ENCODE results near the gene PRIMA1.
"Not testable (repeated sequence)": the region's sequence is repeated elsewhere in the genome, so short reads cannot be mapped to it uniquely, and the experiment has no call there.

The PRIMA1 gene

DNA sequence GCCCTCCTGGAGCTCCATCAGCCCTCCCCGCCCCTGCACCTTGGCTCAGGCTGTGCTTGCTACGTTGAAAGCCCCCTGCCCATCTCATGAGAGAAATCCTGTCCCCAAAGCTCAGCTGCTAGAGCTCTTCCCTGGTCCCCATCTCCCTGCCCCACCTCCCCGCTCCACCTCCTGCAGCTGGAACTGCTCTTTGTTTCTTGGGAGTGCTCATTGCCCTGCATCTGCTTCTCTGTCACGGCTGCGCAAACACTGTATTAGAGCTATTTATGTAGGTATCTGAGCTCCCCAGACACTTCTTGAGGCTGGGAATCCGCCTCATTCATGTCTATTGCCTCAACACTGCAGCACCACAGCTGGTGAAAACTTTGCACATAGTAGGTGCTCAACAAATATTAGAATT, 32.8 kb upstream of the PRIMA1 start:
- no peaks in the 10 kb centered on the region for H3K27me3 ChIP-seq
- no peaks in the 10 kb centered on the region for H3K36me3 ChIP-seq
- no peak overlapping the region for H3K9ac ChIP-seq
- H3K4me2 ChIP-seq, result no peak overlapping the region
- TF ChIP-seq Cebpa-rat (IDR thresholded peaks at IDR 0.05), result no peak
- H3K27ac ChIP-seq, result no peak overlapping the region
- H3K4me3 ChIP-seq, result no peak overlapping the region
- peaks cover 4% of the 10 kb centered on the region; the same call in 1 of the 2 replicates for H3K9me3 ChIP-seq
- H3K4me1 ChIP-seq, result peaks cover 10% of the 10 kb centered on the region; the same call in 1 of the 2 replicates
- no peaks in the 10 kb centered on the region for H4K20me1 ChIP-seq

DNA sequence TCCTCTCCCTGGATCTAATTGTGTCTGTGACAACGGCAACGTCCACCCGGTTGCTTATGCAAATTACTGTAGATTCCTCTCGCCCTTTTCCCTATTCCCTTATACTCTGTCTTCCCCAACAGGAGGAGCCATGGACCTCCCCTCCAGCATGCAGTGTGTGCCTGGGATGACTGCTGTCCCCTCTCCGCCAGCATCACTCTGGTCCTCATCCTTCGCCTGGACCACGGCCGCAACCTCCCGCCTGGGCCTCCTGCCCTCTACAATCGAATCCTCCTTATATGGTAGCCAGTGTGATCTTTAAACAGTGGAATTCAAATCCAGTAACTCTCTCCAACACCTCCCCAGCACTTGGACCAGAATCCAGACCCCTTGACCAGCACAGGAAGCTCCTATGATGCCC, 30.6 kb upstream of the PRIMA1 start:
- Histone ChIP-seq H3K4me1 (no peaks in the 10 kb centered on the region), H3K4me2 (no peak overlapping the region), H3K9me3 (peaks cover 25% of the 10 kb centered on the region), H3K36me3 (no peaks in the 10 kb centered on the region), H3K27ac (no peak overlapping the region), H4K20me1 (no peaks in the 10 kb centered on the region), H3K4me3 (no peak overlapping the region), H3K9ac (no peak overlapping the region), H3K27me3 (no peaks in the 10 kb centered on the region)
- TF ChIP-seq Cebpa-rat (IDR thresholded peaks at IDR 0.05), result no peak

DNA sequence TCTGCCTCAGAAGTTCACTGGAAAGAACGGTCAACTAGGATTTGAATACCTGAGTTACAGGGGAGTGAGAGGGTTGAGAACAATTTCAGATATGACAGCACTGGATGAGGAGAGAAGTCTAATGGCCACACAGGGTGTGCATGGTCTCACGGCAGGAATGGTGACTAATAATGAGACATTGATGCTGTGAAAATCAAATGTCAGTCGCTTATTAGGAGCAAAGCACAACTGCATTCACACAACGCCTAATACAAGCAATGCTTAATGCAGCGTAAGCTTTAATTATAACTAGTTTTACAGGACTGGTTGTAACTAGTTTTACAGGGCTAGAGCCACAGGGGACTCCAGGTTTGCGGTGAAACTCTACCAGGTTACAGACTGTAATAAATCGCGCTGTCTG, 23.4 kb upstream of the PRIMA1 start:
- H3K27me3 ChIP-seq, result no peaks in the 10 kb centered on the region
- no peak overlapping the region for H3K4me2 ChIP-seq
- no peaks in the 10 kb centered on the region for H4K20me1 ChIP-seq
- no peak for TF ChIP-seq Cebpa-rat (IDR thresholded peaks at IDR 0.05)
- H3K4me1 ChIP-seq, result 0 out of 2 replicates have a peak, but pooled peaks cover 5% of the 10 kb centered on the region
- no peak overlapping the region for H3K9ac ChIP-seq
- no peak overlapping the region for H3K4me3 ChIP-seq
- H3K9me3 ChIP-seq, result peaks cover 70% of the 10 kb centered on the region
- H3K27ac ChIP-seq, result no peak overlapping the region
- H3K36me3 ChIP-seq, result no peaks in the 10 kb centered on the region

- no peak overlapping the region for H3K9ac ChIP-seq
- no peak overlapping the region for H3K27ac ChIP-seq
- H3K36me3 ChIP-seq, result no peaks in the 10 kb centered on the region
- 0 out of 2 replicates have a peak, but pooled peaks cover 6% of the 10 kb centered on the region for H3K4me1 ChIP-seq
- no peak overlapping the region for H3K4me3 ChIP-seq
- no peaks in the 10 kb centered on the region for H3K27me3 ChIP-seq
- H3K4me2 ChIP-seq, result no peak overlapping the region
- no peak for TF ChIP-seq Cebpa-rat (IDR thresholded peaks at IDR 0.05)
- H4K20me1 ChIP-seq, result no peaks in the 10 kb centered on the region
- H3K9me3 ChIP-seq, result peaks cover 65% of the 10 kb centered on the region
Observed at GRCh38 chr14:93811020-93811419, 22.7 kb upstream of the PRIMA1 start.

DNA sequence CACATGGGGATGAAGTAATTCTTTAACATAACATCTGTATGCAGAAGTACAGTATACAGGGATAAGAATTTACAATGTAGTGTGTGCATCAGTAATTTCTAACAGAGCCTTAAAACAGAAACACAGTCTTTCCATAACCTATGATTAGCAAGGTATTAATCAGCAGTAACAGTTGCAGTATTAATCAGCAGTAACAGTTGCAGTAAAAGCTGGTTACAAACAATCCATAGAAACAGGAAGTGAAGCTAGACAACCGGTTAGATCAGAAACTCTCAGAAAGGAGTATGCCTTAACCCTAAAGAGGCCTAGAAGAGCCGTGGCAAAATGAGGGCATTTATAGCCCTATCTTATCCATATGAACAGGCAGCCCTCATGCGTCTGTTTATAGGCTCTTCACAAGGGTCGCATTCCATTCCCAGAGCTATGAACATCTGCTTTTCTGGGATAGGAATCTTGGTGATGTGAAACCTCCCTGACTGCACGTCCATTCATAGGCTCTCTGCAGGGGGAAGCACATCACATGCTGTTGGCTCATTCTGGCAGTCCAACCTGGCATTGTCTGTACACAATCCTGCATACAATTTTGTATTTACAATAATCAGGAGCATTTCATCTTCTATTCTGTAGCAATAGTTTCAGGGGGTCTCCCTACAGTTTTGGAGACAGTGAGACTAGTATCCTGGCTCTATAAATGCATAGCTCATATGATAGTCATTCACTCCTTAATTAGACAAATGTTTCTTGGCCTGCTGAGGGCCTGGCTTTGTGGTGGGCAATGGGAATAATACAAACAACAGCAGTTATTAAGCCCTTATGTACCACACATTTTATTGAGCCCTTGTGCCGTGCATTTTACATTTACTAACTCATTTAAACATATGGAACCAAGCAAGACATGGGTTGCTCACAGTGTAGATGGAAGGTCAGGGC, 21.5 kb upstream of the PRIMA1 start:
- H3K4me1 ChIP-seq, H3K36me3 ChIP-seq, H3K9ac ChIP-seq, H3K4me2 ChIP-seq, H3K27ac ChIP-seq, H3K27me3 ChIP-seq, H4K20me1 ChIP-seq, H3K4me3 ChIP-seq: not testable (repeated sequence)
- H3K9me3 ChIP-seq, result peaks cover 53% of the 10 kb centered on the region

- H3K36me3 ChIP-seq, result no peaks in the 10 kb centered on the region
- H4K20me1 ChIP-seq, result no peaks in the 10 kb centered on the region
- H3K4me2 ChIP-seq, result no peak overlapping the region
- H3K9ac ChIP-seq, result no peak overlapping the region
- TF ChIP-seq Cebpa-rat (IDR thresholded peaks at IDR 0.05), result no peak
- H3K4me1 ChIP-seq, result 0 out of 2 replicates have a peak, but pooled peaks cover 6% of the 10 kb centered on the region
- no peaks in the 10 kb centered on the region for H3K27me3 ChIP-seq
- H3K4me3 ChIP-seq, result no peak overlapping the region
- no peak overlapping the region for H3K27ac ChIP-seq
- H3K9me3 ChIP-seq, result peaks cover 9% of the 10 kb centered on the region
Observed at GRCh38 chr14:93804654-93805053, 16.4 kb upstream of the PRIMA1 start.

- no peak for TF ChIP-seq Cebpa-rat (IDR thresholded peaks at IDR 0.05)
- H3K4me1 ChIP-seq, result 0 out of 2 replicates have a peak, but pooled peaks cover 6% of the 10 kb centered on the region
- no peak overlapping the region for H3K27ac ChIP-seq
- no peak overlapping the region for H3K4me2 ChIP-seq
- H4K20me1 ChIP-seq, result no peaks in the 10 kb centered on the region
- H3K27me3 ChIP-seq, result no peaks in the 10 kb centered on the region
- H3K9me3 ChIP-seq, result peaks cover 1% of the 10 kb centered on the region
- no peaks in the 10 kb centered on the region for H3K36me3 ChIP-seq
- no peak overlapping the region for H3K9ac ChIP-seq
- H3K4me3 ChIP-seq, result no peak overlapping the region
Observed at GRCh38 chr14:93803408-93804318, 15.4 kb upstream of the PRIMA1 start.

DNA sequence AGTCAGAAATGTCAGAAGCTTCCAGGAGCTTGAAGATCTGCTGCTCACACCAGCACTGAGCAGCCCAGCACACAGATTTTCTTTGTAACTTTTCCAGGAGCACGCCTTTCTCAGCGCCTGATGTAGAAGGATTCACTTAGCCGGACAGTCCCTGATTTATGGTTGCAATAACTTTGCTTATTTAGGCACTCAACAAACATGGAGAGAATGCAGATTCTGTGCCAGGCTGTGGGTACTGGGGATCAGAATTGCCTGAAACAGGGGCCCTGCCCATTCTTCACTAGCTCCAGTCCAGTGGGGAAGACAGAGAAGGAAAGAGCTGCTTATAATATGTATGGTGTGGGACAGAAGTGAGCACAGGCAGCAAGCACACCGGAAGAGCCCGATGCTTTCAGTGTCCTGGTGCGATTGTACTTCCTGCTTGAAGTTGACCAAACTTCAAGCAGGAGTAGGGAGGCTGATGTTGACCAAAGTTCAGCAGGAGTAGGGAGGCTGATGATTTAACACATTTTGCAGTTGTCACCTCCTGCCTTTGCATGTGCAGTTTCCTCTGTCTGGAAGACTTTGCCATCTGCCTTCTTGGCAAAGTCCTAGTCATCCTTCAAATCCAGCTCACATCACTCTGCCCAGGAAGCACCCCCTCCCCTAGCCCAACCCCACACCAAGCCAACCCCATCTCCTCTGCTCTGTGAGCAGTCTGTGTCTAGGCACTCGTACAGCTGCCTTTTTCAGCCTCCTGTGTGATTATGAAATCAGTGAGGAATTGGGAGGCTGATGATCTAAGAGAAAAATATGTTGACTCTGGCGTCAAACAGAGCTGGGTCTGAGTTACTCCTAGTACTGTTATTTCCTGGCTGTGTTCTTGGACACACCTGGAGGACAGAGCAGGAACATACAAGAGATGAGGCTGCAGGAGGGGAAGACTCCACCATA, 12.0 kb upstream of the PRIMA1 start:
- no peaks in the 10 kb centered on the region for H4K20me1 ChIP-seq
- H3K9me3 ChIP-seq, result no peaks in the 10 kb centered on the region
- no peak overlapping the region for H3K4me3 ChIP-seq
- H3K27me3 ChIP-seq, result no peaks in the 10 kb centered on the region
- no peaks in the 10 kb centered on the region for H3K4me1 ChIP-seq
- no peak overlapping the region for H3K27ac ChIP-seq
- no peaks in the 10 kb centered on the region for H3K36me3 ChIP-seq
- no peak overlapping the region for H3K4me2 ChIP-seq
- no peak for TF ChIP-seq Cebpa-rat (IDR thresholded peaks at IDR 0.05)
- no peak overlapping the region for H3K9ac ChIP-seq

- H3K4me1 ChIP-seq, result no peaks in the 10 kb centered on the region
Observed at GRCh38 chr14:93799617-93799988, 11.3 kb upstream of the PRIMA1 start.

More at GRCh38 chr14:93799617-93799988, 11.3 kb upstream of the PRIMA1 start:
- Histone ChIP-seq H3K27ac (no peak overlapping the region), H3K4me2 (no peak overlapping the region), H3K9me3 (no peaks in the 10 kb centered on the region), H3K36me3 (no peaks in the 10 kb centered on the region), H3K9ac (no peak overlapping the region), H4K20me1 (no peaks in the 10 kb centered on the region), H3K4me3 (no peak overlapping the region), H3K27me3 (no peaks in the 10 kb centered on the region)
- TF ChIP-seq Cebpa-rat (IDR thresholded peaks at IDR 0.05), result no peak
